Nucleus accumbens (tissue), 56 donors: ENCODE measurements around the gene RAB11FIP3.
A peak's percentile ranks its signal among the peaks of the same experiment; 100 is the strongest.

Experiments
- DNase-seq, 56 donors: peaks; one replicate each; lab custom pipeline; 2025; lab: John Stamatoyannopoulos, UW

RAB11FIP3 gene

GRCh38 chr16:387761-388666, 37.4 kb upstream of the RAB11FIP3 start:
- DNase-seq, result peak in 2 of 56 donors; percentile 15 to 25

GRCh38 chr16:389352-389751, 36.1 kb upstream of the RAB11FIP3 start:
- no peak for DNase-seq

- peak in 37 of 56 donors; percentile 1 to 66 (median 34) for DNase-seq
Observed at GRCh38 chr16:391885-392335, 33.5 kb upstream of the RAB11FIP3 start.

- DNase-seq, result no peak
Observed at GRCh38 chr16:392450-393030, 32.9 kb upstream of the RAB11FIP3 start.

- DNase-seq, result no peak
Observed at GRCh38 chr16:396199-396598, 29.2 kb upstream of the RAB11FIP3 start.

- DNase-seq, result peak in 24 of 56 donors; percentile 2 to 64 (median 30)
Observed at GRCh38 chr16:396605-397004, 28.8 kb upstream of the RAB11FIP3 start.

GRCh38 chr16:397135-397661, 28.3 kb upstream of the RAB11FIP3 start, which contains the start of gene NME4:
Gene NME4 (plus strand): TSS chr16:397199. CDS start chr16:397223, 24 bp downstream.
- DNase-seq, result peak in 4 of 56 donors; percentile 19 to 42 (median 22)

GRCh38 chr16:397736-398332, 27.6 kb upstream of the RAB11FIP3 start:
- DNase-seq, result peak in 45 of 56 donors; percentile 12 to 78 (median 34)

GRCh38 chr16:398561-399339, 26.7 kb upstream of the RAB11FIP3 start:
- DNase-seq, result no peak

GRCh38 chr16:399340-400019, 26.0 kb upstream of the RAB11FIP3 start:
- DNase-seq, result no peak

- DNase-seq, result no peak
Observed at GRCh38 chr16:400061-400591, 25.3 kb upstream of the RAB11FIP3 start.

GRCh38 chr16:401468-402348, 23.7 kb upstream of the RAB11FIP3 start, which contains the start of gene DECR2:
Gene DECR2 (plus strand): TSS chr16:401885. CDS start chr16:401964, 79 bp downstream.
- DNase-seq, result peak in 55 of 56 donors; percentile 65 to 98 (median 93)

- DNase-seq, result no peak
Observed at GRCh38 chr16:404971-405486, 20.4 kb upstream of the RAB11FIP3 start.

- DNase-seq, result no peak
Observed at GRCh38 chr16:405548-406506, 19.6 kb upstream of the RAB11FIP3 start.

- DNase-seq, result no peak
Observed at GRCh38 chr16:407253-407652, 18.2 kb upstream of the RAB11FIP3 start.

GRCh38 chr16:410516-411178, 14.8 kb upstream of the RAB11FIP3 start:
- DNase-seq, result no peak
